Stimulated activated CD8-positive, alpha-beta memory T cell treated with anti-CD3 and anti-CD28 coated beads, Interleukin-2, amount 100 ng/mL, for 1 hour (primary cell): ENCODE measurements around the gene TXNRD1.
"Not testable (repeated sequence)": the region's sequence is repeated elsewhere in the genome, so short reads cannot be mapped to it uniquely, and the experiment has no call there.

Source experiments
- DNase-seq, 2 donors: peaks; one replicate each; pipeline ENCODE4 v3.0.0-alpha.2; 2020; ENCODE audit warnings: low read depth in 2 of 2

TXNRD1 gene

DNA sequence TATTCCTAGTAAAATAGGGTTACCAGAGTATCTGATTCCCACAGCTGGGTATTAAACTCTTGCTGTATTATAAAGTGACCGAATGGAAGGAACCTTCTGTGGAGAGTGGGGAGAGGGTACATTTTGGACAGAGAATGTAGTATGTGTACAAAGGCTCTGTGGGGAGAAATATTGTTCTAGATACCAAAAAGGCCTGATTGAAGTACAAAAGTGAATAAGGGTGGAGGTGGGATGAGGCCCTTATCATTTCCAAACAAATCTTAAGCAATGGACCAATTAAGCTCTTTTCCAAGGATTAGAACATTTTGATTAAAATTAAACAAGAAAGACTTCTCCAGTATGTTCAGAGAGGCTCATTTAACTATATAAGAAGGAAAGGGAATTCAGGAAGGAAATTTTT lies 108.3 kb downstream of the TXNRD1 start:
- no peak for DNase-seq

DNA sequence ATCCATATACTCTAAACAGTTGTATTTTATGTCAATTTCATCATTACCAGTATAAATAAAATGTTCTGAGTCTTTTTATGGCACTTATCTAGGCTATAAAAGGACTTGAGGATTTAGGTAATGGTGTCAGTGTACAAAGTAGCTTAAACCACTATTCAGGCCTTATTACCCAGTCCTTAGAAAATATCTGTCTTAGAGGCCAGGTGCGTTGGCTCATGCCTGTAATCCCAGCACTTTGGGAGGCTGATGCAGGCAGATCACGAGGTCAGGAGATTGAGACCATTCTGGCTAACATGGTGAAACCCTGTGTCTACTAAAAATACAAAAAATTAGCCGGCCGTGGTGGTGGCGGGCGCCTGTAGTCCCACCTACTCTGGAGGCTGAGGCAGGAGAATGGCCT lies 112.7 kb downstream of the TXNRD1 start:
- DNase-seq = not testable (repeated sequence)

DNA sequence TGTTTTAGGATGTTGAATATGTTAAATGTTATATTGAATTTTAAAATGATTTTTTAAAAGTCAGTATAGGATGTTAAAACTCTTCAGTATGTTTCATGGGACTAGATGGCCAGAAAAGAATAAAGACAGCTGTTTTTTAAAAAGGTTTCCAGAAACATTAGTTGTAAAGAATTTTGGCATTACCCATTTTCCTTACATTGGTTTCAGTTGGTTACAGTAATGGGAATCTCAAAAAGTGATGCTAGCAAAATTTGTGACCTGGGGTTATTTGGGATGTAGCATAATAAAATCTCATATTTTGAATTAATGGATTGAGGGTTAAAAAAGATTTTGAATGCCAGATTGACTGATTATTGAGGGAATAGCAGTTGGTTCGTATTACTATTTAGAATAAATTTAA lies 113.2 kb downstream of the TXNRD1 start:
- DNase-seq = no peak

DNA sequence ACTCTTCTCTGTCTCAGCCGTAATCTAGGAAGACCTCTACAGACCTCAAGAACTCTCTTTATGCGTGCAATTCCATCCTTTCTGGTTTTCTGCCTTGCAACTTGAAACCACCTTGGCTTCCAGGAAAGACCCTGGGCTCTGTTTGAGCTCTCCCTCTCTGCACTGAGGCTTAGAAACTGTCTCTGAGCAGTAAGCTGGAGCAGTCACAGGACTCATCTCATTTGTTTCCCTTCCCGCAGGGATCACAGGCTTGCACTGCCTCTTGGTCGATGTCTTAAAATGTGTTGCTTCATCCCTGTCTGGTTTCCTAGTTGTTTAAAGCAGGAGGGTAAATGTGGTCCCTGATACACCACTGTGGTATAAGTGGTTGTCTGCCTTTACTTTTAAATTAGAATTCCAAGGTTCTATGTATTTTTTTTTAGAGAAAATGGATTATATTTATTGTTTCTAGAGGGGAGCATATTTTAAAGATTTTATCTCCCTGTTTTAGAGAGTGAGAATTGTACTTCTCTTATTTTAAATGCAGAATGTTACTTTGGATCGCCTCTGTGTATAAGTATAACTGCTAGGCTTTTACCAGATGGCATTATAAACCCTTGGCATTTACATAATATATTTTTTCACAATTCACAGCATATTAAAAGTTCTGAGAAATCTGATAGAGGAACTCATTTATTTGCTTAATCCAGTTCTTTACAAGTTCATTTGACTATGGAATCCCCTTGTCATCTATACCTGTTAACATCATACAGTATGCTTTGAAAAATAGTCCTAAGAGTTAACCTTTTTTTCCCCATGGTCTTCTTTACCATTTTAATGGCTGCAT lies 114.3 kb downstream of the TXNRD1 start:
- no peak for DNase-seq

DNA sequence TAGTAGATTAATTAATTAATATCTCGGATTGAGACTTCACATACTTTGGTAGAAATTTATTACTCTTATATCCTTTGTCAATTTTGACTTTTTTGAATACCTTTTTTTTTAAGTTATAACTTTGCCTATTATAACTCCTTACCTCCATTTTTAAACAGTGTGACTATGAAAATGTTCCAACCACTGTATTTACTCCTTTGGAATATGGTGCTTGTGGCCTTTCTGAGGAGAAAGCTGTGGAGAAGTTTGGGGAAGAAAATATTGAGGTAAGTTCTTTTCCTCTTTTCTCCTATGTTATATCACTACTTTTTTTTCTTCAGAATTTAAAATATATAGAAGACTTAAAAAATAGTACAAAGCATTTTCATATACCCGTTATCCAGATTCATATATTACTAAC lies 115.8 kb downstream of the TXNRD1 start:
- no peak for DNase-seq

DNA sequence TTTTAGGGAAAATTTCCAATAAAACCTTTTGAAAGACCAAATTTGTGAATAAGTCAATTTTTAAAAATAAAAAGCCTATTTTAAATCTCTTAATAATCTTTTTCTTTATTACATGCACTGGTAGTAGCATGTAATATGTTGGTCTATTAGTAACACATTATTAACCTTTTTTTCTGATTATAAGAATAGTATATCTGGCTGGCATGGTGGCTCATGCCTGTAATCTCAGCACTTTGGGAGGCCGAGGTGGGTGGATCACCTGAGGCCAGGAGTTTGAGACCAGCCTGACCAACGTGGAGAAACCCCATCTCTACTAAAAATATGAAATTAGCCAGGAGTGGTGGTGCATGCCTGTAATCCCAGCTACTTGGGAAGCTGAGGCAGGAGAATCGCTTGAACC lies 116.7 kb downstream of the TXNRD1 start:
- DNase-seq = not testable (repeated sequence)

DNA sequence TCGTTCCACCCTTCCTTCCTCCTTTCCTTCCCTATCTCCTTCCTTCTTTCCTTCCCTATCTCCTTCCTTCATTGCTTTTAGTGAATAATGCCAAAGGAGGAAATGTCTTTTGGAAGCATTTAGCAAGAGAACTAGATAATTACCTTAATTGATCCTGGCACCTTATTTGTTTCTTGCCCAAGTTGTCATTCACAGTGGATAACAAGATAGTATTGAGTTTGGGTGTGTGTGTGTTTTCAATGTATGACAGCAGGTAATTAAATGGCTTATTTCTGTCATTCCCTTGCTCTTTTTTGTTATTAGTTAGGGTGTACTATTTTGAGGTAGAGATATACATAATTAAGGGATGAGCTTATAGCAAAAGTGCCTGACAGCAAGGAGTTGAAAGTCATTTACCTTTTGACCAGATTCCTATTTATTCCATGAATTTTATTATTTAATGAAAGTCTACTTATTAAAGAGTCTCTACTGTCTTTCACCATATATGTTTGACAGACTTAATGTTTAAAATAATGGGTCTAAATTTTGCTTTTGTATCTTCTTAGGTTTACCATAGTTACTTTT lies 118.2 kb downstream of the TXNRD1 start:
- DNase-seq = no peak

DNA sequence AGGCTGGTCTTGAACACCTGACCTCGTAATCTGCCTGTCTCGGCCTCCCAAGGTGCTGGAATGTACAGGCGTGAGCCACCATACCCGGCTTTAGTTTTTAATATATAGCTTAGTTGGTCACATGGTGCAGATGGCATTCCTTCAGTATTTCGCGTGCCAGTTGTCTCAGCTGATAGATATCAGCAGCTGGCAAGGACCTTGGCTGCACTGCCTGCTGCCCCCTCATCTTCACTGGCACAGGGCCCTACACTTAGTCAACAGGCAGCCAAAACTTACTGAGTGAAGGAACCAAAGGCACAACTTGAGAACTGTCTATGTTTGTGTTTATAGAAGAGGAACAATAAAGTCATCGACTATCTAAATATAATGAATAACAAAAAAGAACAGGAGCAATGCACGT lies 119.0 kb downstream of the TXNRD1 start:
- DNase-seq = no peak

DNA sequence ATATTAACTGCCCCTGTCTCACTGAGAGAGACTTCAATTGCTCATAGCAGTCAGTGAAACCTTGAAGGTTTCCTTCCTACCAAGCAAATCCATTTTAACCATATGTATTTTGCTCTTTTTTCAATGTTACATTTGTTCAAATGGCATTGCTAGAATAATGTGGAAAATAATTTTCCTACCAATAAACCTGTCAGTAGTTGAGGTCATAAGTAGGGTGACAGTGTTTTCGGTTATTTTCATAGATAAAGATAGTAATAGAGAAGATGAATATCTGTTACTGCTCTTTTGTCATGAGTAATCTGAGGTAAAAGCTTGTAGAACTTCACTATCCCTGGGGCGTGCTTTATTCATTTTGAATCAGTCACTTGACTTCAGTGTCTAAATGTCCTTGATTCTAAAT lies 120.5 kb downstream of the TXNRD1 start:
- no peak for DNase-seq

DNA sequence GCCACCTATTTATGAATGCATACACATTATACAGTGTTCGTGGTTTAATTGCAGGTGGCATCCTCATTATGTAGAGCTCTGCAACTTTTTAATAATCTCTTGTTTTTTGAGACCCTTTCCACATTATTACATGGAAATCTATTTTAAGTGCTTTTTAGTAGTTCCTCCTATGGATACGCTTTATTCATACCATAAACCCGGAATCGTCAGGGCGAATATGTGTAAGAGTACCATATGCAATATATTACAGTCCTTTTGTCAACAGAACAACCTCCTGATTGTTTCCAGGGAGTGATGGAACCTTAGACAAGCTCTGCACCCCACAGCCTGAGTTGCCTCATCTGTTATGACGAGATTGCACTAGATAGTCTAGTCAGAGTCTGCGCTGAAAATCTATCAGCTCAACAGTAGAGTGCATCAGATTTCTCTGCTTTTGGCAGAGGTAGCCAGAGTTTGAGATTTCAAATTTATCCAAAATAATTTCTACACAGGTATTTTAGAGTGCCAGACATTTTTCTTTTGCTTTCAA lies 121.5 kb downstream of the TXNRD1 start:
- DNase-seq = no peak

DNA sequence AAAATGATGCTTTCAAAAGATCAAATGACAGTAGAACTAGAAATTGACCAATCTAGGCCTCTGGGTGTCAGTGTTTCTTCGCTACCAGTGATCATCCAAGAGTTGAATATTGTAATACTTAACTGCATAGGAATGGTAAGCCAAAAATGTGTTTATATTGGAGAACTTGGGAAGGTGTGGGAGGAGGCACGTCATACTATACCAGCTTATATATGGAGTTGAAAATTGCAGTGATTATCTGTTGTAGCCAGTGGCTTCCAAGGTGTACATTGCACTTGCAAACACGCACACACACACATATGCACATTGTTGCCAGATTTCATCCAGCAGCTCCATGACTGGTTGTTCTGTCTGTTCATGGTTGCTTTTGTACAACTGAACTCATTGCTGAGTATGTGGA lies 124.1 kb downstream of the TXNRD1 start:
- DNase-seq = no peak

DNA sequence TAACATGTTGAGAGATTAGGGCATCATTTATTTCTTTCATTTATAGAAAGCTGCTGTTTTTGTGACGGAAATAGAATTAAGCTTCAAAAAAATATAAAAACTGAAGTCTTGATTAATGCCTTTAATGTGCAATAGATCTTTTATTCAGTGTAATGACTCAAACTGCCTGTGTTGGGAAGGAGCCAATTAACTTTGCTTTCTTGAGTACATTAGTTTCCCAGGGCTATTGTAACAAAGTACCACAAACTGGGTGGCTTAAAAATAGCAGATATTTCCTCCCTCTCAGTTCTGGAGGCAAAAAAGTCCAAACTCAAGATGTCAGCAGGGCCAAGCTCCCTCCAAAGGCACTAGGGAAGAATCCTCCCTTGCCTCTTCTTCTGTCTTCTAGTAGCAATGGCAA lies 124.6 kb downstream of the TXNRD1 start:
- DNase-seq = no peak

DNA sequence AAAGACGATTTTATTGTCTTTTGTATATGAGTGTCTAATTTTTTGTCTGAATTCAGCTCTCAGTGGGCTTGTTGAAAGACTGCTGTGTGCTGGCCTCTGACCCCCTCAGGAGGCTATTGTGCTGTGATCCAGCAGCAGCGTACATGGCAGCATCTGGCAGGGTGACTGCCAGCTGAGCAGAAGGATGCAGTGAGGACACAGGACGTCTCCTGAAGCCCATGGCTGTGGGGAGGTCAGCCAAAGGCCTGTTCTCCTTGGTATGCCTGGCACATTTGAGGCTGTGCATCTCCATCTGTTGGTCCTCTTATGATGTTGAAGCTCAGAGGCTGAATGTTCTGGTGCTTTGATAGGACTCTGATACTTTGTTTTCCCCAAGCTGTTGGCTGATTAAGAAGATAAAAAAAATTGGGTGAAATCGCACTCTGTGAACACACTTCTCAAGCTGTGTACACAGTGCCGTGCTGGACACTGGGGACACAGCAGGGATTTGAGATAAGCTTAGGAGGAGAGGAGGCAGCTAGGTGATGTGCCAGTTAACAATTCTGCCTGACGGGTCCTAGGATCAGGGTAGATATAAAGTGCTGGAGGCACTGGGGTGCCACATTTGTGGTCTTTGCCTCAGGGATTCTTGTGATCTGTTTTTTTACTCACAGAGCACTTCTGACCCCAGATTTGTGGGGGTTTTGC lies 125.5 kb downstream of the TXNRD1 start:
- no peak for DNase-seq

DNA sequence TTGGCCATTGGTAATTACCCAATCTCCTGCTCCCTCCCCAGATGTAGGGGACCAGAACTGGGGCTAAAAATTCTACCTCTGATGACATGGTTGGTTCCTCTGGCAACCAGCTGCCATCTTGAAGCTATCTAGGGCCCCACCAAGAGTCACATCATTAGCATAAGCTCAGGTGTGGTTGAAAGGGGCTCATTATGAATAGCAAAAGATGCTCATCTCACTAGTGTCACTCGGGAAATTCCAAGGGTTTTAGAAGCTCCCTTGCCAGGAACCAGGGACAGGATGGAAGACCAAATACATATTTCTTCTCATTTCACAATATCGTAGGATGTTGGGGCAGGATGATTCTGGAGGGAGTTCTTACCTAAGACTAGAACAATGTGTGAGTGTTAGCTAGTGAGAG lies 126.6 kb downstream of the TXNRD1 start:
- DNase-seq = no peak

DNA sequence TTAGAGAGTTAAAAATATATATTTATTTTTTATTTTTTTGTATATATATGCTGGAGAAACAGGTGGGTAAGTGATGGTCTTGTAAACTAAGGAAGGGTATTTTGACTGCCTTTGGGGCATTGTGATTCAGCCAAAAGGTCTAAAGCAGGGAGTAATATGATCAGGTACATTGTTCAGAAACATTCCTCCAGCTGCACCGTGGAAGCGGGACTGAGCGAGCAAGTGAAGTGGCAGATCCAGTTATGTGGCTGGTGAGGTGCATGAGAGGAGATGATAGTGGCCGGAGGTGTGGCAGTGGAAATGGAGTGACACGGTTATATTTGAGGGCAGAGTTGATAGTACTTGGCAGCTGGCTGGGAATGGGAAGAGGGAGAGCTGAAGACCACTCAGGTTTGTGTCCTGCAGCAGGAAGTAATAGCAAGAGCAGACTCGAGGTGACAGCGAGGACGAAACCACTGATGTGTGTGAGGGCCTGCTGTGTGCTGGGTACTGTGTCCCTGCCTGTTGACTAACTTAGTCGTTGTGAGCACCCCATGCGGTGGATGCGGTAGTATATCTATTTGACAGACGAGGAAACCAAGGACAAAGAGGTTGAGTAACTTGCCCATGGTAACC lies 127.2 kb downstream of the TXNRD1 start:
- DNase-seq = no peak

DNA sequence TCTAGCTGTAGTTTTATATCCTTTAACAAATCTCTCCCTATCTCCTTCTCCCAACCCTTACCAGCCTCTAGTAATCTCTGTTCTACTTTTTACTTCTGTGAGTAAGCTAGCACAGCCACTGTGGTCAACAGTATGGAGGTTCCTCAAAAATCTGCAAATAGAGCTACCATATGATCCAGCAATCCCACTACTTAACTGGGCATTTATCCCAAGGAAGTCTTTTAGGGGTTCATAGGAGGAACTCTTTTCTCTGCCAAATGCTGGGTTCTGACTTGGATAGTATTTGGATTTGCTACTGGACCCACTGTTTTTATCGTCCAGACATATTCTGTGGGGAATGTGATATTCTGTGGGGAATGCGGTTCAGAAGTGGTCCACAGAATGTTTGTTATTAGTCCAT lies 129.1 kb downstream of the TXNRD1 start:
- DNase-seq = no peak

DNA sequence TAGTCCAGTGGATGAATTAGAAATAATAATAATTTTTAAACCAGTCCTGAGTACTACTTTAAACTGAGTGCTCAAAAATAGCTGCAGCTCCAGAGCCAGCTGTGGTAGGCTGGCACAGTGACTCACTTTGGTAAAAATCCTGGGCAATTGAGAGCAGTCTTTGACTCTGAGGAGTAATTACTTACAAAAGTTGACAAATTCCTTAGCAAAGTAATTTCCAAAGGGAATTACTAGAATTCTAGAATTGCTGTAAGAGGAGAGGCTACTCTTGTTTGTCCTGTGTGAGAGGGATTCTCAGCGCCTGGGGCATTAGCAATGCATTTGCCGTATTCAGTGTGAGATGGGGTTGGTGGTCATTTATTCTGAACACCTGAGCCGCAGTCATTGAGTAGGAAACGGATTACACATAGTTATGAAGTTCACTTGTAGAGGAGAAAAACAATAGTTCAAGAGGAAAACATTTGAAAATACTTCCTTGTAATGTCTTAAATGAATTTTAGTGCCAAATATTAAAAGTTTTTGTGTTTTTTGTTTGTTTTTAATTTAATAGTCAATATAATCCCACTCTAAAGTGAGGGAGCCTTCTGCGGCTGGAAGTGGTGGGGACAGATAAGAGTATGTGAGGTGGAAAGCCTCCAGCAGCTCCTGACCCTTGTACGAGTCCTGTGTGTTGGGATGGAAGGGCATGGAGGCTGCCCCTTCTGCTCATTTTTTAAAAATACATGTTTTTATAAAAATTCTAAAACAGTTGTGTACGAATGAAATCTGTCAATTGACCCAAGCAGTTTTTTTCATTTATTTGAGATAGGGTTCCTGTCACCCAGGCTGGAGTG lies 129.9 kb downstream of the TXNRD1 start:
- no peak for DNase-seq

DNA sequence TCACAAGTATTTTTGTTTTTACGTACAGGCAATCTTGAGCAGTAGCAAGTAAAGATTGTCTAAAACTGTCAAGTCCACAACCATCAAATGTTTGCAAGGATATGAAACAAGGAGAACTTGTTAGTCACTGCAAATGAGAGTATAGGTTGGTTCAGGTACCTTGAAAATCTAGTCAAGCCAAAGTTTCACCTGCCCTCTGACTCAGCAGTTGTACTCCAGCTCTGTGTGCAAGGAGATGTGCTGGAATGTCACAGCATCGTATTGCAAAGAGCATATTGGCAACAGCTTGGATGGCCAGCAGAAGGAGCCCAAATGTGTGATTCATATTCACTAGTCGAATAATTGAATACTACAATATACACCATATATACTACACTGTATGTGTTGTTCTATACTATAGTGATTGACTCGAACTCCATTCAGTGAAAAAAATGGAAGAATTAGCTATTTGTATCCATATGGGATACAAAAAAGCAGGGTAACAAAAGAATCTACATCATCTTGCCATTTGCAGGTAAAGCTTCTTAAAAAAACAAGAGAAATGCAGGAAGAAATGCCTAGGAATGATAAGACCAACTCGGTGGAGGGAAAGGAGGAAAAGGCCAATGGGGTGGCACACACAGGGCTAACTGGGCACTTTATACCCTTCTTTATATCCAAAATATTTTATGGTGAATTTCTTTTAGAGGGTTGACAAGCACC lies 131.9 kb downstream of the TXNRD1 start:
- no peak for DNase-seq

DNA sequence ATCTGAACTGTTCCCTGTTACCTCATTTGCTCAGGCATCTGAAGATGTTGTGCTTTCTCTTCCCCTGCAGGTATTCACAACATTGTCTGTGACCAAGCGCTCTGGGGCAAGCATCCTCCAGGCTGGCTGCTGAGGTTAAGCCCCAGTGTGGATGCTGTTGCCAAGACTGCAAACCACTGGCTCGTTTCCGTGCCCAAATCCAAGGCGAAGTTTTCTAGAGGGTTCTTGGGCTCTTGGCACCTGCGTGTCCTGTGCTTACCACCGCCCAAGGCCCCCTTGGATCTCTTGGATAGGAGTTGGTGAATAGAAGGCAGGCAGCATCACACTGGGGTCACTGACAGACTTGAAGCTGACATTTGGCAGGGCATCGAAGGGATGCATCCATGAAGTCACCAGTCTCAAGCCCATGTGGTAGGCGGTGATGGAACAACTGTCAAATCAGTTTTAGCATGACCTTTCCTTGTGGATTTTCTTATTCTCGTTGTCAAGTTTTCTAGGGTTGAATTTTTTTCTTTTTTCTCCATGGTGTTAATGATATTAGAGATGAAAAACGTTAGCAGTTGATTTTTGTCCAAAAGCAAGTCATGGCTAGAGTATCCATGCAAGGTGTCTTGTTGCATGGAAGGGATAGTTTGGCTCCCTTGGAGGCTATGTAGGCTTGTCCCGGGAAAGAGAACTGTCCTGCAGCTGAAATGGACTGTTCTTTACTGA lies 132.9 kb downstream of the TXNRD1 start:
- no peak for DNase-seq

DNA sequence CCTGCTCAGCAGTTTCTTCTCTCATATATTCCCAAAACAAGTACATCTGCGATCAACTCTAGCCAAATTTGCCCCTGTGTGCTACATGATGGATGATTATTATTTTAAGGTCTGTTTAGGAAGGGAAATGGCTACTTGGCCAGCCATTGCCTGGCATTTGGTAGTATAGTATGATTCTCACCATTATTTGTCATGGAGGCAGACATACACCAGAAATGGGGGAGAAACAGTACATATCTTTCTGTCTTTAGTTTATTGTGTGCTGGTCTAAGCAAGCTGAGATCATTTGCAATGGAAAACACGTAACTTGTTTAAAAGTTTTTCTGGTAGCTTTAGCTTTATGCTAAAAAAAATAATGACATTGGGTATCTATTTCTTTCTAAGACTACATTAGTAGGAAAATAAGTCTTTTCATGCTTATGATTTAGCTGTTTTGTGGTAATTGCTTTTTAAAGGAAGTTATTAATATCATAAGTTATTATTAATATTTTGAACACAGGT lies 133.5 kb downstream of the TXNRD1 start:
- no peak for DNase-seq
